Right forelimb (tissue), 1 donor: Measurements from ENCODE around the gene CRTAC1.
A peak's percentile ranks its signal among the peaks of the same experiment; 100 is the strongest.
"Not testable (repeated sequence)": the region's sequence is repeated elsewhere in the genome, so short reads cannot be mapped to it uniquely, and the experiment has no call there.

Experiments
- DNase-seq: peaks from one replicate; pipeline ENCODE4 v3.0.0-alpha.2; 2018

The CRTAC1 gene

GRCh38 chr10:97863808-97864207 lies 166.6 kb downstream of the CRTAC1 start:
- no peak for DNase-seq

DNA sequence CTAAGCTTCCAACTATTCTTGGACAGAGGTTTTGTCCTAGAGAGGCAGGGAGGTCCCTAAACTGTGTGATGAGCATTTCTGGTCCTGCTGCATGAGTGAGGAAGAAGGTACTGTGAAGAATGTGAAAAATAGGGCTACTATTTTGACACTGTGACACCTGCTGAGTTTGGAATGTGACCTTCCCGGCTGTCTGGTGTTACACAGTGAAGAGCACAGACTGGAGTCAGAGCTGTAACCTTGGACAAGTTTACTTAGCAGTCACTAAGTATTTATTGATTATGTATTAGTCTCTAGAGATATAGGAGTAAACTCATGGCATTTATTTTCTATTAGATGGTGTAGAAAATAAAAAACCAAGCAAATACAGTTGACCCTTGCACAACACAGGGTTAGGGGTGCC lies 168.5 kb downstream of the CRTAC1 start:
- DNase-seq = no peak

DNA sequence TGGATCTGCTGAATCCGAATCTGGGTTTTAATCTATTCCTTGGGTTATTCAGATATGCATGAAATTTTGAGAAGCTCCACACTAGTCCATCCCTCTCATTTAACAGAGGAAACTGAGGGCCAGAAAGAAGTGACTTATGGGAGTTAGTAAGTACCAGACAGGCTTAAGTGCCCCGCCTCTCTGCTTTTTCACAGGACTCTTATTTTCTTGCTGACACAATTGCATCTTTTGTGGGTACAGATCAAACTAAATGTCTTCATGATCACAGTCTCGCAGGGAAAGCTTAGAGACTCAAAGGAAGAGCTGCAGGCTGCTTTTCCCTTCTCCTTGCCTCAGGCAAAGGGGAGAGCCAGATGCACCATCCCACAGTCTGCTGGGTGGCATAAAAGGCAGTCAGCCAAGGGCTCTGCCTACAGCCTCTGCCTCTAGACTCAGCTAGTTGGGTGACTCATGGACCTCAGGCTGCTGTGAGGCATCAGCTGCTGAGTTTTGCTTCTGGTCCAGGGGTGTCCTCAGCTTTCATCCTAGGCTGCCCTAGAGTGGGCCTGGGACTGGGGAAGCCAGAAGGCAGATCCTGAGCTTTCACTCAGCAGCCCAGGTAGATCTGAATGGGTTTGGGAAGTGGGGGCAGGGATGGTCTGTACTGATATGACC lies 169.2 kb downstream of the CRTAC1 start:
- DNase-seq = no peak

DNA sequence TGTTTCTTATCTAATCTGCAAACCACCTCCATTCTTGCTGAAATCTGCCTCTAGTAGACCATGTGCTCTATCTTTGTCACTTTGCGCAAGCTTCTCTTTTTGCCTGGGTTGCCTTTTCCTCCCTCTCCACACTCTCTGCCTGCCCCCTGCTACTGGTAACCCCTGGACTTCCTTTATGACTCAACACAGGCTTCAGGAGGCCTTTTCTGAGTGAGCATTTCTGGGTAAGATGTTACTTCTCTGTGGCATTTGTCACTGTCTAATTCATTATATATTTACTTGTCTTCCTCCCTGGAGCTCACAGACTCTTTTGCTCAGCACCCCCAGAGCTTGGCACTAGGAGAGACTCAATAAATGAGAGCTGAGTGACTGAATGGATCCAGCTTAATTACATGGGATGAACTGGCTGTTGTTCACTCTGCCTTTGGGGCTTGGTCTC lies 172.4 kb downstream of the CRTAC1 start:
- no peak for DNase-seq

- no peak for DNase-seq
Observed at GRCh38 chr10:97854743-97855142, 175.7 kb downstream of the CRTAC1 start.

- DNase-seq = no peak
Observed at GRCh38 chr10:97852840-97853405, 177.5 kb downstream of the CRTAC1 start.

- DNase-seq = no peak
Observed at GRCh38 chr10:97852277-97852676, 178.1 kb downstream of the CRTAC1 start.

DNA sequence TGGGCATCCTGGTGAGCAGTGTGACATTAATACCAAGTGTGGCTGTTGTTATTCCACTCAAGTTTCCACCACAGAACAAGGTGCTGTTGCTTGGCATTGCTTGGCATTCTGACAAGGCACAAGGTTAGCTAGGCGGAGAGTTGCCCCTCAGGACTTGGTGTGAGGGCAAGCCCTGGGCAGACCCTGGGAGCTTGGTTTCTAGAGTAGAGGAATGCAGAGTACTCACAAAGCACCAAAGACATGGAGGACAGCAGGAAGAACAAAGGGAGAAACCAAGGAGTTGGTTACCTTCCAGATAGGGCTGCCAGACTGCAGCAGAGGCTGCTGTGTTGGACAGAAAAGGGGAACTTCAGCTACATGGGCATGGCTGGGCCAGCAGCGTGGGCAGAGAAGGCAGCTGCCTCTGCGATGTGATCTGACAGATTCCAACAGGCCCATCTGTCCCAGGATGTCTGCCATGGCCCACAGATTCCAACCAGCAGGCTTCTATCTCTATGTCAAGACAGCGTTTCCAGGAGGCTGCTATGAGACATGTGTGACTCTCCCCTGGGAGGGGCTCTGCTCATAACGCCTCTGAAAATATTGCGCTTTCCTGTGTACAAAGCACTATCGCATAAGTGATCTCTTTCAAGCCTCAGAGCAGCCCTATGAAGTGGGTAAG lies 178.9 kb downstream of the CRTAC1 start:
- DNase-seq = no peak

DNA sequence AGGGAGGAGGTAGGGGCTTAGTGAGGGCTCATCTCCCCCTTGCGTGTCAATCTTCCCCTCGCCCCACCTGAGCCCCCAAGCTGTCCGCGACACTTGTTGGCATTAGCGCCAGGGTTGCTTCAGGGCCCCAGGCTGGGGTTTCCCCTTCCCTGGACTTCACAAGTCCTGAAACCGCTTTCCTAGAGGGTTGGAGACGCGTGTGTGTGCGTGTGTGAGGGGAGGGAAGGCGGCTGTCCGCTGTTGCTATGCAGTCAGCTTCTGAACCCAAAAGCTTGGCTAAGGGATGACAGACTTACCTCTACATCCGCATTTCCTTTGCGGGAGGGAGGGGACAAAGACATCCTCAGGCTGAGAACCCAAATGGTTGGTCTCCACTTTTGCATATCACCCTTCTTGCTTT lies 180.0 kb downstream of the CRTAC1 start:
- no peak for DNase-seq

DNA sequence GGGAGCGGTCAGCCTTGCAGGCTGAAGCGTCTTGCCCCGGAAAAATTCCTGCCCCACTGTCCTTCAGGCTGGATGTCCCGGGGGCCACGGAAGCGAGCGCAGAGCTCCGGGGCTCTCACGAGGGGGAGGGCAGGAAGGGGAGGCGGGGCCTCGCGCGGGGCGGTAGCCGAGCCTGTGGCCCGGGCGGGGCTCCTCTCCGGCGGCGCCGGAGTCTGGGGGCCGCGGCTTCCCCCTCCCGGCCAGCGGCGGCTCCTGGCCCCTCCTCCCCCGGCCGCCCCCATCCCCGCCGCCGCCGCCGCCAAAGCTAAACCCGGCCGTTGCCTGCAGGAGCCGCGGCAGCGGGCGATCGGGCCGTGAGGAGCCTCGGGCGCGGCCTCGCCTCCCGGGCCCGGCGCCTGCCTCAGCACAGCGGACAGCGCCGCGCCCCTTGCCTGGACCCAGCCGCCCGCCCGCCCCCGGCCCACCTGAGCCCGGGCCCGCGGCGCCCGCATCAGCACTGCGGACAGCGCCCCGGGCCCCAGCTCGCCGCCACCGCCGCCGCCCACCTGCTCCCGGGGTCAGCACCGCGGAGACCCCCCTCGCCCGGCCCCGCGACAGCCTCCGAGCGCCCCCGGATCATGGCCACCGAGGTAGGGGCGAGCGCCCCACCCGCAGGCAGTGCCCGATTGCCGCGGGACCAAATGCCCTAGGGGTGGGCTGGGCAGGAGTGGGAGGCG lies 180.6 kb downstream of the CRTAC1 start, which contains the start of gene GOLGA7B:
Gene GOLGA7B, plus strand, starts transcription at position 157 of the 716 bp plus-strand sequence. Its CDS starts 461 bp downstream, at position 618.
- DNase-seq = peak; percentile 68

GRCh38 chr10:97849103-97849686 lies 181.2 kb downstream of the CRTAC1 start:
- DNase-seq = no peak

DNA sequence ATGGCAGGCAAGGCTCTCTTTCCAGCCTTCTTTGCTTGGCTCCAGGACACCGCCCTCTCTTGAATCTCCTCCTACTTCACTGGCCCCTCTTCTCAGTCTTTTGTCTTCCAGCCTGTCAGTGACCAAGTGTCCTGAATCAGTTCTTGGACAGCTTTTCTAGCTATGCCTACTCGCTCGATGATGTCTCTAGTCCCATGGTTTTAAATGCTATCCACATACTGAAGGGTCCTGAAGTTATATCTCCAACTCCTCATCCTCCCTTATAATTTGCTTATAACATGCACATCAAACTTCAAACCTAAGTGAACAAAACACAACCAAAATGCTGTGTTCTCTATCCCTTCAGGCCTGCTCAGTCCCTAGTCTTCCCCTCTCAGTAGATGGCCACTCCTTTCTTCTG lies 185.7 kb downstream of the CRTAC1 start:
- no peak for DNase-seq

- DNase-seq = not testable (repeated sequence)
Observed at GRCh38 chr10:97843972-97844371, 186.4 kb downstream of the CRTAC1 start.

DNA sequence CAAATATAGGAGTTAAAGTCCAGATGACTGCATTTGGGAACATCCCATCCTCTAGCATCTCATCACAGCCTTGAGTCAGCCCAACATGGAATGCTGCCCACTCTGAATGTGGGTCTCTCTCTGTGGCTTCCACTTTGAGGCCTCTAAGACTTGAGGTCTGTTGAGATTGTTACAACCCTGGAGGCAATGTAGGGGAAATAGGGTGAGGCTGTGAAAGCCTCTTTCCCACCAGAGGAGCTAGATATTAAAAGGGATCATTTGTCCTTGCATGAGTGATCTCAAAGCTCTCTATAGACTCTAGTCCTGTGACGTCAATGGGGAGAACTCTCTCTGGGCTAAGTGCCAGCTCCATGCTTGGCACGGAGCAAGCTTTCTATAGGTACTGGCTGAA lies 187.1 kb downstream of the CRTAC1 start:
- DNase-seq = no peak

GRCh38 chr10:97842656-97843280 lies 187.7 kb downstream of the CRTAC1 start:
- DNase-seq = no peak

DNA sequence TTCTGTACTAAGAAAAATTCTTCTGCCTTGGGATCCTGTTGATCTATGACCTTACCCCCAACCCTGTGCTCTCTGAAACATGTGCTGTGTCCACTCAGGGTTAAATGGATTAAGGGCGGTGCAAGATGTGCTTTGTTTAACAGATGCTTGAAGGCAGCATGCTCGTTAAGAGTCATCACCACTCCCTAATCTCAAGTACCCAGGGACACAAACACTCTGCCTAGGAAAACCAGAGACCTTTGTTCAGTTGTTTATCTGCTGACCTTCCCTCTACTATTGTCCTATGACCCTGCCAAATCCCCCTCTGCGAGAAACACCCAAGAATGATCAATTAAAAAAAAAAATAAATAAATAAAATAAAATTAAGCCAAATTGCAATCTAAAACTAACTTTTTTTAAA lies 188.3 kb downstream of the CRTAC1 start:
- not testable (repeated sequence) for DNase-seq

GRCh38 chr10:97841166-97841565 lies 189.3 kb downstream of the CRTAC1 start:
- not testable (repeated sequence) for DNase-seq

DNA sequence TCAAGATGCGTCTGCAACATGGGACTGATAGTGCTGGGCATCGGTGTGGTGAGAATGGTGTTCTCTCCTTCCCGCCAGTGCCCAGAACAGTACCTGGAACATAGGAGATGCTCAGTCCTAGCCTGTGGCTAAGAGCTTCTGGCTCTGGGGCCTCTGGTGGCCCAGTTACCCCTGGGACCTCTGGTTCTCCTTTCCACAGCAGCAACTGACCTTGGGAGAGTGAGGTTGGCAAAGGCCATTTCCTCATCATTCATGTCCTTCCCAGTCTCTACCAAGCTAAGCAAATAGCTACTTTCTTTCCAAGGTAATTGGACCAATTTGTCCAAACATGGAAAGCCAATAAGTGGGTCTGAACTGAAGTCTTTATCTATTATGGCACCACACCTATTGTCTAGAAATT lies 192.3 kb downstream of the CRTAC1 start:
- DNase-seq = no peak

DNA sequence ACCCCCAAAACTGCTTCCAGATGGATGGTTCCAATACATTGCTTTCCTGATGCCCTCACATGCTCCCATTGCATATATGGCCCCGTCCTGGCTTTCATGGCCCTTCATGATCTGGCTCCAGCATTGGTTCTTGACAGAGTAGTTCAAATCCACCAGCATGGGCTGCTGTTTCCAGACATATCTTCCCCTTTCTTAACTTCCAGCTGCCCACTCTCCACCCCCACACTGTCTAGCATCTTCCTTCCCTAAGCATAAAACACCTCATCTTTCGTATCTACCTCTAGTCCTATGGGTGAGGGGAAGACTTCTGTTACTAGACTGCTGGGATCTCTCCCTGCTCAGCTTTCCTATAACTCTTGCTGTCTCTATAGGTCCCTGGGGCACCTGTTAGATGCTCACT lies 194.0 kb downstream of the CRTAC1 start:
- no peak for DNase-seq

- DNase-seq = no peak
Observed at GRCh38 chr10:97831259-97831658, 199.2 kb downstream of the CRTAC1 start.

DNA sequence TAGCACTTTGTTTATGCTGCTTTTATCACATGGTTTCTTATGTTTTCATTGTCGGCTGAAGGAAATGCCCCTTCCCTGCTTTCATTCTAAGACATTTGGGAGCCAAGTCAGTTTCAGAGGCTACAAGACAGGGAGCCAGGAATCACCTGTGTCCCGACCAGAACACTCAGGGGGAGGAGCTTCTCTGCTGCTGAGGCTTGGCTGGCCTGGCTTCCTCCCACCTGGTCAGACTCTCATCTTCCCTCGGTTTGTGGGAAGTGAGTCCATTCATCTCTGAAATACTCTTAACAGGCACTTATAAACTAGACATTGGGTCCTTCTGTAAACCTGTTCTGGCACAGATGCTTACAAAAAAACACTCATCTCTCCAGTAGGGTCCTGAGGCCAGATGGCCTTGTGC lies 200.4 kb downstream of the CRTAC1 start:
- no peak for DNase-seq

DNA sequence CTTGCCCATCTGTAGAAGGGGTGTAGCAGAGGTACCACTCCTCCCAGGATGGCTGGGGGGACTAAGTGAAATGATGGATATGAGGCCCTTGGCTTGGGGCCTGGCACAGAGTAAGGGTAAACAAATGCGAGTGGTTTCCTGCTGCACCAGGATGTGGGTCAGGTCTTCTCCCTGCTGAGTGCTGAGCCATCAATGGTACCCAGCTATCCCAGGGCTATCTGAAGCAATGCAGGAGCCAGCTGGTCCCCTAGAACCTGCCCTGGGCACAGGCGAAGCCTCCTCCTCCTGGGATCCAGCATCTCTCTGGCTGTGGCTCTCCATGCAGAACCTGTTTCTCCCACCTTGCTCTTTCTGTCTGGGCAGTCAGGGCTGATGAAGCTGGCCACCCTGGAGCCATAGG lies 201.7 kb downstream of the CRTAC1 start:
- DNase-seq = no peak
